Bone marrow (tissue), 2 donors: Measurements from ENCODE around the gene C12orf56.
"Not testable (repeated sequence)": the region's sequence is repeated elsewhere in the genome, so short reads cannot be mapped to it uniquely, and the experiment has no call there.

Source experiments
- DNase-seq, 2 donors: peaks; one replicate each; lab custom pipeline; 2025; lab: John Stamatoyannopoulos, UW

The C12orf56 gene

DNA sequence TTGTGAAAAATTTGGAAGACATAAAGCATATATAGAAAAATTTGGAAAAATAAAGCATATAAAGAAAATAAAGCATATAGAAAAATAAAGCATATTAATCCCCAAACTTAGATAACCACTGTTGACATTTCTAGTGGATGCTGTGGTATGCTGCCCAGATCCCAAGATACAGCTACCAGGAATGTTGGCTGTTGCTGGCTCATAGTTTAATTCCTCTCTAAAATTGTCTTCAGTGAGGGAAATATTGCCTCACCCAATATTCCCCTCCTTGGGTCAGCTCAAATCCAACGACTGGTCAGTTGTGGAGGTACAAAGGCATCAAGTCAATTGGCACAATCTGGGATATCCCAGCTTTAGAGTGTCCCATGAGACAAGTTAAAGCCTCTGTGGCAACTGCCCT is 158.4 kb downstream of the C12orf56 start:
- no peak for DNase-seq

DNA sequence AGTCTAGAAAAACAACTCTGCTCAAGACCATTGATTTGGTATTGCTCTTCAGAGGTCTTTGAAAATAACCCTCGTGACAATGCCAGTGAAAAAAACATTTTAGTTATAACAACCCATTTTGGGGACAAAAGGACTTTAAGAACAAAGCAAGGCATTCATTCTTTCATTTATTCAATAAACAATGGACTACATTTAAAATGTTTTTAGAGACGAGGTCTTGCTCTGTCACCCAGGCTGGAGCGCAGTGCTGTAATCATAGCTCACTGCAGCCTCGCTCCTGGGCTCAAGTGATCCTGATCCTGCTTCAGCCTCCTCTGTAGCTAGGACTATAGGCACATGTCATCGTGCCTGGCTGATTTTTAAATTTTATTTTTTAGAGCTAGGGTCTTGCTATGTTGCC is 160.8 kb downstream of the C12orf56 start:
- DNase-seq: no peak

DNA sequence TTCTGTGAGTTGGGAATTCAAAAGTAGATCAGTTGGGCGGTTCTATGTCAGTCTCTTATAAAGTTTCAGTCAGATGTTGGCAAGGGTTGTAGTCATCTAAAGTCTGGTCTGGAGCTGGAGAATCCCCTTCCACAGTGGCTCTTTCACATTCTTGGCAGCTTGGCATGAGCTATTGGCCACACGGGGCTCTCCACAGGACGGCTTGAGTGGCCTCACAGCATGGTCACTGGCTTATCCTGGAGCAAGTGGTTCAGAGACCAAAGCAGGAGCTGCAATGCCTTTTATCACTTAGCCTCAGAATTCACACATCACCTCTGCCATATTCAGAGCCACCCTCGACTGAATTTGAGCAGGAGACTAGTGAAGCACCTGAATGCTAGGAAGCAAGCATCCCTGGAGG is 161.3 kb downstream of the C12orf56 start:
- DNase-seq: no peak

DNA sequence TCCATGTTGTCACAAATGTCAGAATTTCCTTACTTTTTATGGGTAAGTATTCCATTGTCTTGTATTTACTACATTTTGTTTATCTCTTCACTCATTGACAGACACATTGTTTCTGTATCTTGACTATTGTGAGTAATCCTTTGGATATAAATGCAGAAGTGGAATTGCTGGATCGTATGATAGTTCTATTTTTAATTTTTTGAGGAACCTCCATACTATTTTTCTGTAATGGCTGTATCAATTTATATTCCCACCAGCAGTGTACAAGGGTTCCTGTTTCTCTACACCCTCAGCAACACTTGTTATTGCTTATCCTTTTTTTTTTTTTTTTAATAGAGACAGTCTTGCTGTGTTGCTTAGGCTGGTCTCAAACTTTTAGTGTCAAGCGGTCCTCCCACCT is 164.9 kb downstream of the C12orf56 start:
- DNase-seq: no peak

DNA sequence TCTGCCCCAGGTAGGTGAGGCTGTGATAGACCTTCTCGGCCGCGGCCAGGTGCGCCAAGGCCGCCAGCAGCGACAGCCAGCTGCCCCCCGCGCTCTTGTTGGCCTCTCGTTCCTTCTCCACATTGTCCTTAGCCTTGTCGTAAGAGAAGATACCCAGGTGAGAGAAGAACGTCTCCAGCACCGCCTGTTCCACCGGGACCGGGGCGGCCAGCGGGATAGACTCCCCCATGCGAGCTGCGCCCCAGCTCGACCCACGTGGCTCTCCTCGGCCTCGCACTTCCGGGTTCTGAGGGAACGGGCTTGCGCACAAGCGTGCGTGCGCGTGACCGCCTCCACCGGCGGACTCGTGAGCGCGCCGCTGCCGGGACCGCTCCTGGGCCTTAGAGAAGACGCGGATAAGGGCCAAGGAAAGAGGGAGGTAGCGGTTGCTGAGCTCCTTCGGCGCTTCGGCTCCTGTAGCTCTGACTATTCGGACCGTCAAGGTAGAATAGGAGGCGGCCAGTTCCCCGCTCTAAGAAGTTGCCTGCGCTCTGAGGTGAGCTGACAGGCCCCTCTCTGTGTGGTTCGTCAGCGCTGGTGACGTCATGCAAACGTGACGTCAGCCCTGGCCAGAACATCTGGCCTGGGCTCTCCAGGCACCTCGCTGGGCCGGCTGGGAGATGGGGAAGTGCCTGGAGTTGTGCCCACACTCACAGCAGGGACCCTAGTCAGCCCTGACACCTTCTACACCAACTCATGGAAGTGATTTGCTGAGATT is 168.4 kb downstream of the C12orf56 start, which contains the start of gene KICS2:
TSS of gene KICS2 (minus strand) at position 288 of the 757 bp plus-strand sequence. CDS start at position 229, 59 bp downstream.
- DNase-seq: peak; percentile 79 to 91

DNA sequence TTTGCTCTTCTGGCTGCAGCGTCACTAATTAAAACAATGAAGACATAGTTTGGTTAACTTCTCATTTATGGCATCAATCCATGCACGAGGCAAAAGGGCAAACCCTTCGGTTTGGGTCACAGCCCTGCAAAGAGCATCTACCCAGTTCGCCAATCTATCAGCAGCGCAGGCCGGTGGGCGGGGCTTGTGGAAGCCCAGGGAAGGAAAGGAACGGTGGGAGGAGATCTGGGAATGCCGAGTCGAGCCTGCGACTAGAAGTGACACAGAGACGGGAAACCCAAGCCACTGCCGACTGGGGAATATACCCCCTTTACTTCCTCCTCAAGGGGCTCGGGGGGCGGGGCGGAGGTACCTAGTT is 168.9 kb downstream of the C12orf56 start:
- peak; percentile 30 to 67 for DNase-seq

DNA sequence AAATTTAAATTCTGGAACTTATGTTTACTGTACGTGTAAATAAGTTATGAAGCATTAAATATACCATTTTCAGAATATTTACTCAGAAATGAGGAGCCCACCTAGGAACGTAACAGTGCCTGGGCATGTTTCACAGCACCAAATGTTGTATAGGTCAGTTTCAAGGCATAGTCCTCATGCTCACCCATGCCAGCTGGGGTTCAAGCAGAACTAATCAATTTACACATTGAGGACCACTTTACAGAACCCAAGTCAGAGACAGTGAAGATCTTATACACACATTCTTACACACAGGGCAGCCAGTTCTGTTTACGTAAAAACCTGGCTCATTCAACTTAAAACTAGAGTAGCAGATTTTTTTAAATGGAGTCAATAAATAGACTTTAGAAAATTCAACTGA is 170.5 kb downstream of the C12orf56 start:
- DNase-seq: no peak

DNA sequence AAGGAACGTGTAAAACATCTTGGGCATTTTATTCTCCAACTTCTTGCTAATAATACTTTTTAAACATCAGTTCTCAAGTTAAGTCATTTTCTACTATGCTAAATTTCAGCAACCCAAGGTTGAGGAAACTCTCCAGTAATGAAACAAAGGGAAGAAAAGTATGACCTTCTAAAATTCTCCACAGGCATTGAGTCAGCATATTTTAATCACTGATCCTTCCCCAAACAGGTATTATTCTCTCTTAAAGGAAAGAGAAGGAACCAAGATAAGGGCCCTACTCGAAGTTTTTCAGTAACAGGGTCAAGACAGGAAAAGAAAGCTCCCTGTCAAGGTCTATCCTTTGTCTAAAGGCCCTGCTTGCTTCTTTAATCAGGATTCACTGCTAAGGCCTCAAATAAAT is 171.4 kb downstream of the C12orf56 start:
- no peak for DNase-seq

DNA sequence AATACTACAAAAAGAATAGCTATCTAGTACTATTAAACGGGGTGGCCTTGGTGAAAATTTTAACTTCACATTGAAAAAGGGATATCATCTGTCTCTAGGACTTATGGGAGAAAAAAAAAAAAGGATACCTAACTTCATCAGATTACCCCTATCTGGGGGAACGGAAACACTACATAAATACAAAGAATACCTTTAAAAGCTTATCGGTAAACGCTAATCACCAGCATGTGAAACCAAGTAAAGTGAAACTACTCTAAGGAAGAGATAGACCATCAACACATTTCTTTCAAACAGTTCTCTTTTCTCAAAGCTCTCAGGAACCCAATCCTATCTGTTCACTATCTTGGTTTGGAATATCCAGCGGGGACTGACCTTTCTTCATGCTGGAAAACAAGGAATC is 172.0 kb downstream of the C12orf56 start:
- DNase-seq: no peak

DNA sequence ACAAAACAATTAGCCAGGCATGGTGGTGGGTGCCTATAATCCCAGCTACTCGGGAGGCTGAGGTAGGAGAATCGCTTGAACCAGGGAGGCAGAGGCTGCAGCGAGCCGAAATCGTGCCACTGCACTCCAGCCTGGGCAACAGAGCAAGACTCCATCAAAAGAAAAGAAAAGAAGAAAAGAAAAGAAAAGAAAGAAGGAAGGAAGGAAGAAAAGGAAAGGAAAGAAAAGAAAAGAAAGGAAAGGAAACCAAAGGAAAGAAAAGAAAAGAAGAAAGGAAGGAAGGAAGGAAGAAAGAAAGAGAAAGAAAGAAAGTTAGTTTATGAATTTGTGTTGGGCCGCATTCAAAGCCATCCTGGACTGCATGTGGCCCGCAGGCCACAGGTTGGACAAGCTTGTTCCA is 172.9 kb downstream of the C12orf56 start:
- not testable (repeated sequence) for DNase-seq

DNA sequence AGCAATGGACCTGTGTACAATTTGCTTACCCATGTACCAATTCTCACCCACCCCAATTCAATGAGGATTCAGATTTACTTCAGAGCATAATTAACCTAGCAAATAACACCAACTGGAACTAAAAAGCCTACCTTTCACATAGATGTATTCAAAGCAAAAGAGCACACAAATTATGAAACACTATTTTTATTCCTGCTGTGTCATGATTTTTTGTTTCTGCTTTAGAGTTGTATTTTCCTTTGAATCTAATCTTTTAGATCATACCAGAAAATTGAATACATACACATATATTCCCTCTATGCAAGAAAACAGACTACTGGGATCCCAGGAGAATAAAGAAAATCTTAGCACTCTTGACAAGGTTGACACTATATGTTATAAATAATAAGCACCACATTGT is 174.3 kb downstream of the C12orf56 start:
- no peak for DNase-seq
